OCI-LY7 (cell line): ENCODE measurements around the gene GNG13.

Source experiments
- CTCF ChIP-seq: fragments of 200-600 bp; sonication (generic); conservative IDR thresholded peaks from 2 replicates; pipeline ENCODE4 v1.5.1; 2014; ENCODE audit warnings: mild to moderate bottlenecking, antibody characterized with exemption, low read length, moderate library complexity, mixed read lengths
- EZH2phosphoT487 ChIP-seq: fragments of 200-600 bp; sonication (generic); IDR thresholded peaks from 2 replicates; pipeline ENCODE4 v1.6.1; 2018; ENCODE audit warnings: low read depth, borderline replicate concordance, mild to moderate bottlenecking, mixed run types, antibody characterized with exemption, low read length, moderate library complexity, mixed read lengths

- TF ChIP-seq CTCF (no peak), EZH2phosphoT487 (no peak)
Observed at GRCh38 chr16:778909-779527, 21.5 kb downstream of the GNG13 start.
